ENCODE data around the gene SNRNP48.

Gene SNRNP48, protein sequence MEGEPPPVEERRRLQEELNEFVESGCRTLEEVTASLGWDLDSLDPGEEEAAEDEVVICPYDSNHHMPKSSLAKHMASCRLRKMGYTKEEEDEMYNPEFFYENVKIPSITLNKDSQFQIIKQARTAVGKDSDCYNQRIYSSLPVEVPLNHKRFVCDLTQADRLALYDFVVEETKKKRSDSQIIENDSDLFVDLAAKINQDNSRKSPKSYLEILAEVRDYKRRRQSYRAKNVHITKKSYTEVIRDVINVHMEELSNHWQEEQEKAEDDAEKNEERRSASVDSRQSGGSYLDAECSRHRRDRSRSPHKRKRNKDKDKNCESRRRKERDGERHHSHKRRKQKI

DNA sequence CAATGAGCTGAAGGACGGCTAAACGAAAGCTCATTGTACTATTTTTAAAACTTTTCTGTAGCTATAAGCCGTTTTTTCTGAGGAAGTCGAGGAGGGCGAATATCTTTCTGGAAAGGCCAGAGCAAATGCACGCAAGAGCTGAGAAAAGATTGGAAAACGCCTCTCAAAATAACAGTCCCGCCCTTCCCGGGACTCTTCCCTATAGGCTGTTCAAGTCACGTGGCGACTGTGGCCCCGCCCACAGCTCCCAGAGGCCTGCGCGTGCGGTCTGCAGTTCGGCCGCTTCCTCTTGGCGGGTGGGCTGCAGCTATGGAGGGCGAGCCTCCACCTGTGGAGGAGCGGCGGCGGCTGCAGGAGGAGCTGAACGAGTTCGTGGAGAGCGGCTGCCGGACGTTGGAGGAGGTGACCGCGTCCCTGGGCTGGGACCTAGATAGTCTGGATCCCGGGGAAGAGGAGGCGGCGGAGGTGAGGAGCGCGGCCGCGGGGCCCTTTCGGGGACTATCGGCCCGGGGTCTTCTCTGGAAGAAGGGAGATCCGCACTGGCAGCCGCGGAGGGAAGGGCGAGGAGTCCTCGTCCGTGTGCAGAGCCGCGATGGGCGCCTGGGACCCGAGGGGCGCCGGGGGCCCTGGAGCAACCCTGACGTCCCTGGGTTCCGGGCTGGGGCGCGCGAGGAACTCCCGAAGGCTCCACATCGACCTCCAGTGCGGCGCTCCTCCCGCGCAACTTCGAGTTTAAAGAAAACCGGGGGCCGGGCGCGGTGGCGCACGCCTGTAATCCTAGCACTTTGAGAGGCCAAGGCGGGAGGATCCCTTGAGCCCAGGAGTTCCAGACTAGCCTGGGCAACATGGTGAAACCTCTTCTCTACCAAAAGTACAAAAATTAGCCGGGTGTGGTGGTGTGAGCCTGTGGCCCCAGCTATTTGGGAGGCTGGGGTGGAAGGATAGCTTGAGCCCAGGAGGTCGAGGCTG, at the start of gene SNRNP48:
Gene SNRNP48, plus strand, starts transcription at position 250 of the 969 bp plus-strand sequence. Its CDS starts 60 bp downstream, at position 310.
- DNase-seq: peak; percentile 61

DNA sequence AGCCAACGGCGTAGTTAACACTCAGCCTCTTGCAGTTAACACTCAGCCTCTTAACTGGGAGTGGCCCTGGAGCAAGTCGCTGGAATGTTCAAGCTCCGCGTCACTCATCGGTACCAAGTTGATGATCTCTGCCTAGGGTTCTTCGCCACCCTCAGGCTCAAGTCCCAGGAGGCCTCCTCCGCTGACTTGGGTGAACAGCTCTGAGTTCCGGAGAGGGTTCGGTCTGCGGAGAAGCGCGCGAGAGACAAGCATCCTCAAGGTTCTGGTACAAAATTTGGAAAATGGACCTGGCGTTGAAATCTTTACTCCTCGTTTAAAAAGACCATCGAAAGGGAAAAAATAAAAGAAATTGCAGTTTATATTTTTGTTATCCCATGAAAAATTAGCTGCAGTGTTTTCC, 49.4 kb upstream of the SNRNP48 start:
- no peak for DNase-seq

DNA sequence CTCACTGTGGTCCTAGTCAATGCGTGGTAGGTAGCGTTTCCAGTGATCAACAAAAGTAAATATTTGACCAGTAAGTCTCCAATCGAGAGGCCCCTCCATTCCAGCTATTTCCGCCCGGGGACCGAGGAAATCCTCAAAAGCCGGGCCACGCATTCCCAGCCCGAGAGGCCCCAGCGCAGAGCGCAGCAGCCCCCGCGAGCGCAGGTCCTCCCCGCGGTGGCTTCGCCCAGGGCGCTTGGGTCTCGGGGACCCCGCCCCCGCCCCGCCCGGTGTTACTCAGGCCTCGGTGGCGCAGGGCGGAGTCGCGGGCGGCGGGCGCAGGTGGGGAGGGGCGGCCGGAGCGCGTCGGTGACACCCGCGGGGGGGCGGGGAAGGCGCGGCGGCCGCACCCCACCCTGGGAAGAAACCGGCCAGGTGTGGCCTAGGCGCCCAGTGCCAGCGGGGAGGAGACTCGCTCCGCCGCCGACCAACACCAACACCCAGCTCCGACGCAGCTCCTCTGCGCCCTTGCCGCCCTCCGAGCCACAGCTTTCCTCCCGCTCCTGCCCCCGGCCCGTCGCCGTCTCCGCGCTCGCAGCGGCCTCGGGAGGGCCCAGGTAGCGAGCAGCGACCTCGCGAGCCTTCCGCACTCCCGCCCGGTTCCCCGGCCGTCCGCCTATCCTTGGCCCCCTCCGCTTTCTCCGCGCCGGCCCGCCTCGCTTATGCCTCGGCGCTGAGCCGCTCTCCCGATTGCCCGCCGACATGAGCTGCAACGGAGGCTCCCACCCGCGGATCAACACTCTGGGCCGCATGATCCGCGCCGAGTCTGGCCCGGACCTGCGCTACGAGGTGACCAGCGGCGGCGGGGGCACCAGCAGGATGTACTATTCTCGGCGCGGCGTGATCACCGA, 48.6 kb upstream of the SNRNP48 start, which contains the start of gene DSP:
Gene DSP, plus strand, starts transcription at position 497 of the 890 bp plus-strand sequence. Its CDS starts 245 bp downstream, at position 742.
- no peak for DNase-seq

DNA sequence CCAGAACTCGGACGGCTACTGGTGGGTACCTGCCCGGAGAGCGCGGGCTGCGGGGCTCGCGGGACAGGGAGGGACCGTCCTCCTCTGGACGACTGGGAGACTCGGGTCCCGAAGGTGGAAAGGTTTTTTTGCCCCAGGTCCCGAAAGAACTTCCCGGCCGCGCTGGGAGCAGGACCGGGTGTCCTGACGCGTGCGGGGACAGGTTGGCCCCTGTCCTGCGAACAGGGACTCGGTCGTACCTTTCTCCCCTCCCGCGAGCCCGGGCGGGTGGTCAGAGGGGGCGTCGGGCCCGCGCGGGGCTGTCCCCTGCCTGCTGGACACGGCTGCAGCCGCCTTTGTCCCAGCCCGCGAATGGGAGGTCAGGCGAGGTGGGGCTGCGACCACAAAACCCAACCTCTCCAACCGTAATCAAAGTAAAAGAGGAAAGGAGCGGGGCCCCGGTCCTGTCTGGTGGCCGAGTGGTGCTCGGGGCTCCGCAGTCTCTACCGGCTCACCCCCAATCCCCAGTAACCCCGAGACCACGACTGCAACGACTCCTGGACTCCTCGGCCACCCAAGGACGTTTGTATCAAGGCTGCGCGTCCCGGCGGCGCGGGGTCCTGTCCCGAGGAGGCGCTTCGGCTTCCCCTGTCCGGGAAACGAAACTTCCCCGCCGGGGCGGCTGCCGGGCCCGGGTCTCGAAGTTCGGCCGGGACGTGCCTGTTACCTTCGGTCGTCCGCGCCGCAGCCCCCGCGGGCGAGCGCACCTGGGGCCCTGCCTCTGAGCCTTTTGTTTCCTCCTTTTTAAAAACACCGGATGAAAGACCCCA, 47.7 kb upstream of the SNRNP48 start:
- DNase-seq: no peak

DNA sequence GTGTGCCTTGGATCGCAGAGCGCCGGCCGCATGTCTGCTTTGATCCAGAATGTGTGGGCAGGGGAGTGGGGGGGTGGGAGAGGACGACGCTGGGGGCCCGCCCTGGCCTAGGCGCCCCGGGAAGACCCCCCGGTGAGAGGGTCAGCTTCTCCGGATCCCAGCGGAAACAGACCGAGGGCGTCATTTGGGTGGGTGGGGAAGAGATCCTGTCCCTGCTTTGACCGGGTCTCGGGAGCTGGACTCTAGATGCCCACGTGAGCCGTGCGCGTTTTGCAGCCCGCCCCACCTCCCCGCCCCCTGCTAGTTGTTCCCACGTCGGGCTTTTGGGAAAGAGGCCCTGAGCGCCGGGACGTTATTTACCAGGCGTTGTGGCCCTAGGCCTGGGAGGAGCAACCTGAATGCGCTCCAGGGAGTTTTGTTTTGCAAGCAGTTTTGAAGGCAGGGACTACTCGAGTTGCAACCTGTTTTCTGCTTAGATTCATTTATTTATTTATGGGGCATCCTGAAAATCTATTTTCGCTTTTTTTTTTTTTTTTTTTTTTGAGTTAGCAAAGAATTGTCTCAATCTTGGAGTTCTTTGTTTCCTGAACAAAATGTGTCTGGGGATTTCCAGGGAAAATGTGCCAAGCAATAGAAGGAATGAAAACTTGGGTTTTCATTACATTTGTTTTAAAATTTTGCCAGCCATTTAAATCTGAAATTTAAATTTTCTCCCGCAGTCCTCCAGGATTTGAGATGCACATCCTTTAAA, 46.9 kb upstream of the SNRNP48 start:
- DNase-seq: peak; percentile 12

DNA sequence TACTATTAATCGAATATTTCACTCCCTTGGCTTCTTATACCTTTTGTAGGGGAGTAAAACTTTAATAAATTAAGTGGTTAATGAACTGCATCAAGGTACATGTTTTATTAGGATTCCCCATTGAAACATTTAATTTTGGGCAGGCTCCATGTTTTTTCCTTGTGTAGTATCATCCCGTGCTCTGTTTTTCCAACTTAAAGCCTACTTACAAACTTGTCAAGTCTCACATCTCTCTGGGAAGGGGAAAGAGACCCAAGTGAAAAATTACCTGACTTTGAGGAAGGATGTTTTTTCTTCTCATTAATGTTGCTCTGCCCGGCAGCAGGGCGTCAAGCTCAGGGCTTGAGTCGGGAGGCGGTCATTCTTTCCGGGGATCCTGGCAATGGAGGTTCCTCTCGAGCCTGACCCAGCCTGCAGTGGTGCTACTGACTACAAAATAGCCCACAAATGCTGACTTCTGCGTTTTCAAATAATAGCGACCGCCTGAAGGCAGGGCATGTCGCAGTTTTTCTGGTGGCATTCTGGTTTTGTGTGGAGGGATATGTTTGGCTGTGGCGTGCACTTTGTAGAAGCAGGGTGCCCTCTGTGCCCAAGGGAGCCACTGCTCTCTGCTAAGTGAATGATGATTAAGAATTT, 46.1 kb upstream of the SNRNP48 start:
- no peak for DNase-seq

DNA sequence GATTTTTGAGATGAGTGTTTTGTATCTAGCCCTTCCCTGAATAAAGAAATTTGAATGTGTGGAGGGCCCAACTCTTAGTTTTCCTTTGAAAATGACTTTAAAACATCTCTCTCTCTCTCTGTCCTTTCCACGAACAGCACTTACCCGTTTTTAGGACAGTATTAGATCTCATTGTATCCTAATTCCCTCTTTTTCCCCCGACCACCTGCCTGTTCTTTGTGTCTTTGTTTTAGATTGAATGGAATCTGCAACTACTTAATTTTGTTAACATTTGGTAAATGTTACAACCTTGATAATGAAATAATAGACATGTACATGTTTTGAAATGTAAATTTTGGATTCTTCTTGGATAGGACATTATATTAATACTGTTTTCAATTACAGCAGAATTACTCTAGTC, 45.4 kb upstream of the SNRNP48 start:
- no peak for DNase-seq

DNA sequence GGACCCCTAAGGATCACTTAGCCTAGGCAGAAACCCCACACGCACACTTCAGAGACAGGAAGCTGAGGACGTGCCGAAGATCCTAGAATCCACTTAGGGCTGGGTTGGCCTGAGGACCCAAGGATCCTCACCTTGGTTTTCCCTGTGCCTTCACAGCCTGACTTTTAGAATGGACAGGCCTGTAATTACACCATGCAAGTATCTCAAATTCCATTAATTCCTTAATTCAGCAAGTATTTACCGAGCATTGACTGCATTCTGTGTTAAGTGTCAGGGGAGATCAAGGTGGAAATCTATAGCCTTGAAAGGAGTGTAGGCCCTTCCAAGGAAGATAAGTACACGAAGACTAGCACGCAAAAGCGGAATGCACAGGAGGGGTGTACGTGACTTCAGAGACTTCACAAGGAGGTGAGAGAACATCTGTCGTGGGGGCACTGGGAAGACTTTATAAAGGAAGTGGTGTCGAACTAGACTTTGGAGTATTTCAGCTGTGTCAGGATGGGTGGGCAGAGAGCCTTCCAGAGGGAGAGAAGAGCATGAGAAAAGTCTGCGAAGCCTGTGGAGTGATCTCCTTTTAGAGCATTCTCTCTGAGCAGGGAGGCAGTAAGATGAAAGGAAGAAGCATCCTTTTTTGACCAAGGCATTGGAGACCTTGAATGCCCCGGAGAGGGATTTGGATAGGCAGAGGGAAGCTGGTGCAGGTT, 44.5 kb upstream of the SNRNP48 start:
- no peak for DNase-seq

DNA sequence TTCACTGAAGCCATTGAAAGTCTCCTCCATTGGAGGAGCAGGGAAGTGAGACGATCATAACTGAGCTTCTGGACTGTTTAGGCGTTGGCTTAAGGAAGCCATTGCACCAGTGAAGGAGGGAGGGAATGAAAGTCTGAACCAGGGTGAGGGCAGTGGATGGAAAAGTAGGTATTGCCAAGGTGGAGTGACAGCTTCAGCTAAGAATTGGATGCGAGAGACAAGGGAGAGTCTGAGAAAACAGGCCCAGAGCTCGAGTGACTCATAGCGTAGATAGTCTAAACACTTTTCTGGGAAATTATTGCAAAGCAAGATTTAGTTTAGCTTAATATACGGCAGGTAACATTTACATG, 44.0 kb upstream of the SNRNP48 start:
- DNase-seq: no peak

DNA sequence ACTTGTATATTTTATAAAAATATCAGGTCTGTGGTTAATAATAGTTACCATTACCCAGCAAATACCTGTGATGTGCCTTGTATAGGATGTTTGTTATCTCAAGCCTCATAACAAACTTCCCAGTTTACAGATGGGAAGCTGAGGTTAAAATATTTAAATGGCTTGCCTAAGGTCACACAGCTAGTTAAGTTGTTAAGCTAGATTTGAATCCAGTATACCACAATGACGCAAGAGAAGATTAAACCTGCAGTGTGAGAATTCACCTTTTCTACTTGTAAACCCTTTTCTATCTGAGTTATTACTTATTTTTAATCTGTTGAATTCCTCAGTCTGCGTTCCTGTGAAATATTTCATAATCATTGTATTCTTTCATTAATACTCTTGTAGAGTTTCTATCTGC, 43.6 kb upstream of the SNRNP48 start:
- DNase-seq: no peak

DNA sequence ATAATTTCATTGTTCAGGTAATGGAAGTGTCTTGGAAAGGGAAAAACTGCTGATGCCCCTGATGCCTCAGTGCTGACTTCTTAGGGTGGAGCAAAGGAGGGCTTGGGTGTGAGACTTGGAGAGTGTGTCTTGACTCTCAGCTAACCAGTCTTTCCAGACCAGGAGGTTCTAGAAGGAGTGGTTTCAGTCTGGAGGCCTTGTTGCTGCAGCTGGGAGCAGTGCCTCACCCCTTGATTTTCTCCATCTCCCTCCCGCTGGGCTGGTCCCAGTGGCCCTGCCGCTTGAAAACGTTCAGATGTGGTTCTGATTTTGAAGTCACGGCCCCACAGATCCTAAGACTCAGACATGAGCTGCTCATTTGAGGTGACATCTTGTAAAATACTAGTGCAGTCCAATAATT, 43.1 kb upstream of the SNRNP48 start:
- DNase-seq: no peak

DNA sequence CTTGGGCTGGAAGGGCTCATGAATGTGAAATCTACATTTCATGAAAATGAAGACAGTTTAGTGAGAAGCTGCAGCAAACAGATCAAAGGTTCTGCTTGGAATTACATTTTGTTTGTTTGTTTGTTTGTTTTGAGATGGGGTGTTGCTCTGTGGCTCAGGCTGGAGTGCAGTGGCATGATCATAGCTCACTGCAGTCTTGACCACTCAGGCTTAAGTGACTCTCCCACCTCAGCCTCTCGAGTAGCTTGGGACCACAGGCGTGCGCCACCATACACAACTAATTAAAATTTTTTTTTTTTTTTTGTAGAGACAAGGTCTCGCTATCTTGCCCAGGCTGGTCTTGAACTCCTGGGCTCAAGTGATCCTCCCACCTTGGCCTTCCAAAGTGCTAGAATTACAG, 42.7 kb upstream of the SNRNP48 start:
- DNase-seq: no peak

DNA sequence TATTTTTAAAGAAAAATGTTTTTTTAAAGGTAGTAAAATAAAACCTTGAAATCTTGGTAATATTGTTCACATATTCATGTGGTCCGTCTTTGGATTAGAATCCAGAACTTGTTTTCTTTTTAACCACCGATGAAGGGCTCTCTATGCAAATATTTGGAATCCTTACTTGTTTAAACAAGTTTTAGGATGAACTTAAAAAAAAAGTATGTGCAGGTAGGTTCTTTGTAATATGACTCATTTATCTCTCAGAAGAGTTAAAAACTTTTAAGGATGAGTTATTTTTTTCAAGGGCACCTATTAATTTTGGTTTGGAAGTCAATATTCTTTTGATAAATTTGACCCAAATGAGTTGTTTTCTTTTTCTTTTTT, 39.6 kb upstream of the SNRNP48 start:
- DNase-seq: no peak

DNA sequence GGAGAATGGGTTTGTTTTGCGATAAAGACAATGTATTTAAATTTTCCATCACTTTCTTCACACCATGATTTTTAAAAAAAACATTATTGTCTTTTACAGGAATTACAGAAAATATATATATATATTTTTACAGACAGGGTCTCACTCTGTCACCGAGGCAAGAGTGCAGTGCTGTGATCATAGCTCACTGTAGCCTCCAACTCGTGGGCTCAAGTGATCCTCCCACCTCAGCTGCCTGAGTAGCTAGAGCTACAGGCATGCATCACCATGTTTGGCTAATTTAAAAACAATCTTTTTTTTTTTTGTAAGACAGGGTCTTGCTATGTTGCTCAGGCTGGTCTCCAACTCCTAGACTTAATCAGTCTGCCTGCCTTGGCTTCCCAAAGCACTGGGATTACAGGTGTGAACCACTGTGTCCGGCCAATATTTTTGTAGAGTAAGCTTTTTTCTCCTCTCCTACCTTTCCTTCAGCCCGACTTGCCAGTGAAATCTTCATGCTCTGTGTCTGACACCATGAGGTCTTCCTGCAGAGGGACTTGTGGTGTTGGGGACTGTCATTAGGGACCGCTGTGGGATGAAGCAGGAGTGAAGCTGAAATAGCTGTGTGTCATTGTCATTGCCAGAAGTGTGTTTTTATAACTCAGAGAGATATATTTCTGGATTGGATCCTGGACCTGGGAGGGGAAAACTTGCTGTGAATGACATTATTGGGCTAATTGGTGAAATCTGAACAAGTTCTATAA, 35.3 kb upstream of the SNRNP48 start:
- DNase-seq: no peak

DNA sequence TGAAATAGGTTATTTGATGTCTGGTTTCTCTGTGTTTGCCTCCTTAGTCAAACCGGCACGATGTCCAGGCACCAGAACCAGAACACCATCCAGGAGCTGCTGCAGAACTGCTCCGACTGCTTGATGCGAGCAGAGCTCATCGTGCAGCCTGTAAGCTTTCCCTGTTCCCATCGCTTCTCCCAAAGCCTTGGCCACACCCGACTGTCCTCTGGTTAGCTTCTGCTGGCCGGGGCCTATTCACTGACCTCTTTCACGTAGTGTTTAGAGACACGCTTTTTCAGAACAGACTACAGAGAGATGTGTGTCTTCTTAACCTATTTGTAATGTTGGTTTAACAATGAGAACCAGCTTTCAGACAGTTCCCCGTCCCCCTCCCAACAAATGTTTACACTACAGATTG, 34.3 kb upstream of the SNRNP48 start:
- DNase-seq: no peak

DNA sequence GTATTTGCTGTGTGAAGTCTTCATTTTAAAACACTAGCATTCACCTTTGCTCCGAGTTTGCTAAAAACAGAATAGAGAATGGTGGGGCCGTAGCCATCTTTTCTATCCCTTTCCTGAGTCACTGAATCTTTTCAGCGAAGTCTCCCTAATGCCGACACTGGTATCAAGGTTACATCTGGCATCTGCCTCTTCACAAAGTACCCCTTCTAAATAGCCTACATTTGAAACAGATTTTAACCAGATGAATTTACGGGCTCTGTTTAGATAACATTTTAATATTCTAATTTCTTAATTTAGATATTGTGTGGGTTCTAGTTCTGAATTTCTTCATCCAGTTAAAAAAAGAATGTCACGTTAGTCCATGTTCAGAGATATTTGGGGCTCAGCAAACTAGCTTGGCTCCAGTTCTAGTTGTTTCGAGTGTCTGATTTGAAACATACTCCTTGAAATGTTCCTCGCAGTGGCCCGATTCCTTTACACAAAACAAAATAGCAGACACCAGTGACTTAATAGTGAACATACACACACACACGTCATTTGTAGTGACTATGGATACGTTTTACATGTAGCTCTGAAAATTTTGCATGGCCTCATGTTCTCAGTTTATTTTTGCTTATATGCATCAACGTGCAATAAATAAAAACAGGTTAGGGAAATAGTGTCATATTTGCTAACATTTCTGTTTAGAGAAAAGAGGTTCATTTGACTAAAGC, 33.4 kb upstream of the SNRNP48 start:
- no peak for DNase-seq

DNA sequence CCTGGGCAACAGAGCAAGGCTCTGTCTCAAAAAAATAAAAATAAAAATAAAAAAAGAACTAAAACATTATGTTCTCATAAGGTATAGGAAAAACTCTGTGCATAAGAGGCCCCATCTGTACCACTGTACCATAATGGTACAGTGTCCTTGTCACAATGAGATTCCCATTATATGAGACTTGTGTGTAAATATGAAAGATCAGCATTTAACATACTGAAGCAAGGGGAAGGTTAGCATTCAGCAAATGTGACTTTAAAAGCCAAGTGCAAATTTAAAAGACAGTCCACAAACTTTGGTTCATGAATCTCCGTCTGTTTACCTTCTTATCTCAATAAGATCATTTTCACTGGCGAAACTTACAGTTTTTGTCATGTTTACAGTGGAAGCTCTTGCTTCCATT, 32.3 kb upstream of the SNRNP48 start:
- DNase-seq: no peak

DNA sequence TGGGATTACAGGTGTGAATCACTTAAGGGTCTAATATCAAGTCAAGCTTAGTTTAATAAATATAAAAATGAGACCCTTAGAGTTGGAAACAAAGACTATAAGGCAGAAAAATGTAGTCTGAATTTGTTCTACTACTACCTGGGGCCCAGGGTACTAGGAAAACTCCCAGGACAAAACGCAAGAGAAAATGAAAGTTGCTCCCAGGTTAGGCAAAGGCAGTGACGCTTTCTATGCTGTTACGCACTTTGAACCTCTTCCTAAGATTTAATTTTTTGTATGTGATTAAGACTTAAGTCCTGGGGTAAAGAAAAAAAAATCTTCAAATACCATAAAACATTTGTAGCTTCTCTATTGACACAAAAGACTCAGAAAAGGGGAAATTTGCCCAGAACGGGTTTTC, 31.2 kb upstream of the SNRNP48 start:
- no peak for DNase-seq

DNA sequence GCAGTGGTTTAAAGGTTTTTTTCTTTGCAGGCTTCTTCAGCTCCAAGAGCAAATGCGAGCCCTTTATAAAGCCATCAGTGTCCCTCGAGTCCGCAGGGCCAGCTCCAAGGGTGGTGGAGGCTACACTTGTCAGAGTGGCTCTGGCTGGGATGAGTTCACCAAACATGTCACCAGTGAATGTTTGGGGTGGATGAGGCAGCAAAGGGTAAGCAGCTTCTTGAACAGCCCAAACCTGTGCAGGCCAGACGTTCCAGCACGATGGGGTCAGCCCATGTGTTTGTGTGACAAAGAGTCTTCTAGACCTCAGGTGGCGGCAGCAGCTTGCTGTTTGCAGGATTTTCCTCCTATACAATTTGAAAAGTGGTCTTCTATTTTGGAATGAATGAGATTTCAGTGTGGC, 30.8 kb upstream of the SNRNP48 start:
- no peak for DNase-seq

Data from DMS79 (cell line).